ENCODE data around the gene RDH11. TPM values are rescaled to one million over a fixed set of nuclear protein-coding genes. Genes with fewer than 3 reads are reported as not detected.

RDH11 gene
- total RNA-seq, 4 donors from 2014 or later: 24.0 to 48.8 (median 34.9) TPM

Small RNAs within 50 kb of the gene (small RNA-seq; reads per million reads assigned to genes)
- gene AL049779.3 (not detected), gene RN7SL369P (not detected), gene RNA5SP386 (not detected)

Other genes starting within 250 kb of the RDH11 start
- gene TMEM229B, start 207.0 kb downstream of the RDH11 start, total RNA-seq: 1 to 10 TPM in 3 of 4 donors, not detected in 1; 2.7 to 6.1 (median 5.7) TPM
- 10 to 100 TPM in 1 of 4 donors, 1 to 10 TPM in 3; 2.4 to 10.2 (median 4.6) TPM for gene PLEKHH1, start 162.5 kb downstream of the RDH11 start, total RNA-seq
- 10 to 100 TPM; 19.2 to 48.8 (median 23.8) TPM for gene PIGH, start 95.5 kb downstream of the RDH11 start, total RNA-seq
- 10 to 100 TPM in 1 of 4 donors, 1 to 10 TPM in 2, under 1 TPM in 1; 0.44 to 21.3 (median 2.6) TPM for gene ARG2, start 75.8 kb downstream of the RDH11 start, total RNA-seq
- 100 to 1,000 TPM in 3 of 4 donors, 10 to 100 TPM in 1; 66.1 to 123 (median 103) TPM for gene VTI1B, start 21.1 kb downstream of the RDH11 start, total RNA-seq
- gene RDH12, start 6.1 kb upstream of the RDH11 start, total RNA-seq: not detected
- gene ZFYVE26, start 120.8 kb upstream of the RDH11 start, total RNA-seq: 10 to 100 TPM; 22.4 to 74.4 (median 36.3) TPM
- 10 to 100 TPM; 12.6 to 26.4 (median 16.7) TPM for gene RAD51B, start 124.0 kb upstream of the RDH11 start, total RNA-seq